ENCODE measurements around the gene WBP11. TPM values are rescaled to one million over a fixed set of nuclear protein-coding genes. Genes with fewer than 3 reads are reported as not detected.
A peak's percentile ranks its signal among the peaks of the same experiment; 100 is the strongest.

Gene WBP11
- 103 TPM for polyA plus RNA-seq (2013, experiment 1 of 4)
- polyA plus RNA-seq (2013, experiment 2 of 4): 84.9 TPM
- polyA plus RNA-seq (2013, experiment 3 of 4): 74.8 TPM
- 80.2 TPM for polyA plus RNA-seq (2013, experiment 4 of 4)

DNA sequence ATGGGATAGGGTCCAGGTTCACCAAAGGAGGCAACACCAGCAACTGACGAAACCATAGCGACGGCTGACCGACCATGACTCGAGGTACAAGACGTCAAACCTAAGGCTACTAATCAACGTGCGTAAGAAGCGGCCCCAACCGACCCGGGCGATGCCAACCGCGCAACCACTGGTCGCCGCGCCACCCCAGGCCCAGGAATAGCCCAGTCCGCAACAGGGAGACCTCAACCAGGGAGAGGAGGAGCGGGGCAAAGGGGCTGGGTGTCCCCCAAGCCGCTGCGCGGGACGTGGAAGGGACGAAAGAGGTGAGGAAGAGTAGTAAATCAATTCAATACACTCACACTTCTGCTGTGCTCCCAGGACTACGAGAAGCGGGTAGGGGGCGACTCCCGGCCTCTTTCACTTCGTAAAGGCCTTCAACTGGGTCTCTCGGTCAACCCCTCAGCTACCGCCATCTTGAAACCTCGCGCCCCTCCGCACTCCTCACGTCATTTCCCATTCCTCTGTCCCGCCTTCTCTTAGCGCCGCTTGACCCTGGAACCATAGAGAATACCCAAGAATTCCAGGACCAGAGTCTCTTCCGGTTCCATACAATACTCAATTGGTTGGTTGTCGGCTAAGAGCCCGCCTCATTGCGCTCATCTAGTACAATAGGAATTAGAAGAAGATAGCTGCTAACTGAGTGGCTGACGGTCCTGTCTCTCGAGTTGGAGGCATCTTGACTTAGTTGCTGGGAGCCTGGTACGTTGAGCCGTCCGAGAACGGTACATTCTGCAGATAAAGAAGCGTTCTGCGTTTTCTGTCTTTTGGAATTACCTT, at the start of gene WBP11, which contains the start of gene C12orf60:
Gene WBP11 (minus strand): TSS at position 468 of the 819 bp plus-strand sequence. CDS start 2,095 bp downstream, outside the sequence.
Gene C12orf60 (plus strand): TSS at position 660 of the 819 bp plus-strand sequence. CDS start 19,266 bp downstream, outside the sequence.
- 0 to 1% methylated on average over 45 to 50 of the region's 50 CpGs for WGBS, 2 experiments
- no peaks in the 10 kb centered on the region for H3K27me3 ChIP-seq (ENCODE audit: control insufficient read depth, insufficient read depth, low read length, poor library complexity, severe bottlenecking)
- H3K36me3 ChIP-seq (ENCODE audit: control insufficient read depth, insufficient read depth, low read length): peaks cover 3% of the 10 kb centered on the region
- H3K4me3 ChIP-seq (ENCODE audit: insufficient read depth, low read depth, low read length): peak within 1 kb of the TSS; percentile 94
- H3K4me1 ChIP-seq (ENCODE audit: control insufficient read depth, insufficient read depth, low read length): peaks cover 6% of the 10 kb centered on the region
- peak within 1 kb of the TSS; percentile 86 for H3K27ac ChIP-seq (ENCODE audit: insufficient read depth, low read depth, low read length, poor library complexity, severe bottlenecking)
- H3K9me3 ChIP-seq (ENCODE audit: control insufficient read depth, low read length): no peaks in the 10 kb centered on the region

GRCh38 chr12:14852880-14853279, 49.6 kb upstream of the WBP11 start:
- Histone ChIP-seq H3K9me3 (ENCODE audit: control insufficient read depth, low read length) (no peaks in the 10 kb centered on the region), H3K36me3 (ENCODE audit: control insufficient read depth, insufficient read depth, low read length) (no peaks in the 10 kb centered on the region), H3K27me3 (ENCODE audit: control insufficient read depth, insufficient read depth, low read length, poor library complexity, severe bottlenecking) (no peaks in the 10 kb centered on the region), H3K4me1 (ENCODE audit: control insufficient read depth, insufficient read depth, low read length) (no peaks in the 10 kb centered on the region), H3K27ac (ENCODE audit: insufficient read depth, low read depth, low read length, poor library complexity, severe bottlenecking) (no peak overlapping the region), H3K4me3 (ENCODE audit: insufficient read depth, low read depth, low read length) (no peak overlapping the region)

- Histone ChIP-seq H3K27me3 (ENCODE audit: control insufficient read depth, insufficient read depth, low read length, poor library complexity, severe bottlenecking) (no peaks in the 10 kb centered on the region), H3K36me3 (ENCODE audit: control insufficient read depth, insufficient read depth, low read length) (no peaks in the 10 kb centered on the region), H3K4me1 (ENCODE audit: control insufficient read depth, insufficient read depth, low read length) (no peaks in the 10 kb centered on the region), H3K4me3 (ENCODE audit: insufficient read depth, low read depth, low read length) (no peak overlapping the region), H3K27ac (ENCODE audit: insufficient read depth, low read depth, low read length, poor library complexity, severe bottlenecking) (no peak overlapping the region), H3K9me3 (ENCODE audit: control insufficient read depth, low read length) (no peaks in the 10 kb centered on the region)
- 85 to 91% methylated on average over 1 of the region's 1 CpG for WGBS, 2 experiments
These were observed 47.8 kb upstream of the WBP11 start for GRCh38 chr12:14850929-14851663.

- Histone ChIP-seq H3K9me3 (ENCODE audit: control insufficient read depth, low read length) (no peaks in the 10 kb centered on the region), H3K36me3 (ENCODE audit: control insufficient read depth, insufficient read depth, low read length) (no peaks in the 10 kb centered on the region), H3K27me3 (ENCODE audit: control insufficient read depth, insufficient read depth, low read length, poor library complexity, severe bottlenecking) (no peaks in the 10 kb centered on the region), H3K27ac (ENCODE audit: insufficient read depth, low read depth, low read length, poor library complexity, severe bottlenecking) (no peak overlapping the region), H3K4me1 (ENCODE audit: control insufficient read depth, insufficient read depth, low read length) (no peaks in the 10 kb centered on the region), H3K4me3 (ENCODE audit: insufficient read depth, low read depth, low read length) (no peak overlapping the region)
- WGBS, 2 experiments: 86 to 92% methylated on average over 2 of the region's 2 CpGs
These were observed 46.4 kb upstream of the WBP11 start for GRCh38 chr12:14849661-14850060.

DNA sequence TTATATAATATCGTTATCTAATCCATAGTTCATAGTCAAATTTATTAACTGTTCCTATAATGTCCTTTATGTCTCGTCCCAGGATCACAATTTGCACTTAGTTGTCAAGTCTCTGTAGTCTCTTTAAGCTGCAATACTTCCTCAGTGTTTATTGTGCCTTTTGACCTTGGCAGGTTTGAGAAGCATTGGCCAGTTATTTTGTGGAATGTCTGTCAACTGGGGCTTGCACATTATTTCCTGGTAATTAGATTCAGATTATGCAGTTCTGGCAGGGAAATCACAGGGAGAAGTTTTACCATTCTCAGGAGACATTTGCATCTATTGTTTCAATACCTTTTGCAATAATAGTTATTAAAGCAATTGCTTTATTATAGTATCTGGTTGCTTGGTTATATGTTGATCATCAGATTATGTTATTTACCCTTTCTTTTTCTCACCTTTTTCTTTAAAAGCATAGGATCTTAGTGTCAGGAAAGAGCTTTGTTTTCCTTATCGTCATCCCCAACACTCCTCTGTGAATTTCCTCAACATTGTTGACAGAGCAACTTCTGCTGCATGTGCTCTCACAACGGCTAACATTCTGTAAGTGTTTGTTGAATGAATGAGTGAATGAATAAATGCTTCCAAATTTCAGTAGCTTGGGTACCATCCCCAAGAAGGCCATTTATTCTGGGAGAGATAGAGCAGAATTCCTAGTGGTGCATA, 43.8 kb upstream of the WBP11 start:
- Histone ChIP-seq H3K9me3 (ENCODE audit: control insufficient read depth, low read length) (no peaks in the 10 kb centered on the region), H3K36me3 (ENCODE audit: control insufficient read depth, insufficient read depth, low read length) (no peaks in the 10 kb centered on the region), H3K4me3 (ENCODE audit: insufficient read depth, low read depth, low read length) (no peak overlapping the region), H3K27me3 (ENCODE audit: control insufficient read depth, insufficient read depth, low read length, poor library complexity, severe bottlenecking) (no peaks in the 10 kb centered on the region), H3K27ac (ENCODE audit: insufficient read depth, low read depth, low read length, poor library complexity, severe bottlenecking) (no peak overlapping the region), H3K4me1 (ENCODE audit: control insufficient read depth, insufficient read depth, low read length) (no peaks in the 10 kb centered on the region)
- 95 to 97% methylated on average over 4 of the region's 4 CpGs for WGBS, 2 experiments

- Histone ChIP-seq H3K27me3 (ENCODE audit: control insufficient read depth, insufficient read depth, low read length, poor library complexity, severe bottlenecking) (no peaks in the 10 kb centered on the region), H3K36me3 (ENCODE audit: control insufficient read depth, insufficient read depth, low read length) (no peaks in the 10 kb centered on the region), H3K9me3 (ENCODE audit: control insufficient read depth, low read length) (no peaks in the 10 kb centered on the region), H3K4me3 (ENCODE audit: insufficient read depth, low read depth, low read length) (no peak overlapping the region), H3K4me1 (ENCODE audit: control insufficient read depth, insufficient read depth, low read length) (no peaks in the 10 kb centered on the region), H3K27ac (ENCODE audit: insufficient read depth, low read depth, low read length, poor library complexity, severe bottlenecking) (no peak overlapping the region)
- 88 to 97% methylated on average over 2 to 3 of the region's 3 CpGs for WGBS, 2 experiments
These were observed 42.8 kb upstream of the WBP11 start for GRCh38 chr12:14846042-14846587.

DNA sequence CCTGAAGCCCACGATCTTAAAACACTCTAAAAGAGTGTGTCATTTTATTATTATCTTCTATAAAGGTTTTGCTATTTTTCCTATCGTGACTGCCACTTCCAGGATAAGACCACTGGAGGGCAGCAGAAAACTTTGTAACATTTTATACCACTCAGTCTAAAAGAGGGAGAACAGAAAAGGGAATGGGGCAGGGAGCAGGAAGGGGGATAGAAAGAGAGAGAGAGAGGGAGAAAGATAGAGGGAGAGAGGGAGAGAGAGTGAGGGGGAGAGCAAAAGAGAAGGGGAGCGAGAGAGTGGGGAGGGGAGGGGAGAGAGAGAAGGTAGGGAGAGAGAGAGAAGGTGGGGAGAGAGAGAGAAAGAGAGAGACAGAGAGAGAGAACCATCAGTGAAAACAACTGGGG, 42.1 kb upstream of the WBP11 start:
- Histone ChIP-seq H3K4me1 (ENCODE audit: control insufficient read depth, insufficient read depth, low read length) (no peaks in the 10 kb centered on the region), H3K9me3 (ENCODE audit: control insufficient read depth, low read length) (no peaks in the 10 kb centered on the region), H3K27ac (ENCODE audit: insufficient read depth, low read depth, low read length, poor library complexity, severe bottlenecking) (no peak overlapping the region), H3K4me3 (ENCODE audit: insufficient read depth, low read depth, low read length) (no peak overlapping the region), H3K36me3 (ENCODE audit: control insufficient read depth, insufficient read depth, low read length) (no peaks in the 10 kb centered on the region), H3K27me3 (ENCODE audit: control insufficient read depth, insufficient read depth, low read length, poor library complexity, severe bottlenecking) (no peaks in the 10 kb centered on the region)
- 3 to 8% methylated on average over 1 of the region's 3 CpGs for WGBS, 2 experiments

- H3K27ac ChIP-seq (ENCODE audit: insufficient read depth, low read depth, low read length, poor library complexity, severe bottlenecking): no peak overlapping the region
- no peaks in the 10 kb centered on the region for H3K27me3 ChIP-seq (ENCODE audit: control insufficient read depth, insufficient read depth, low read length, poor library complexity, severe bottlenecking)
- no peak overlapping the region for H3K4me3 ChIP-seq (ENCODE audit: insufficient read depth, low read depth, low read length)
- no peaks in the 10 kb centered on the region for H3K9me3 ChIP-seq (ENCODE audit: control insufficient read depth, low read length)
- no peaks in the 10 kb centered on the region for H3K36me3 ChIP-seq (ENCODE audit: control insufficient read depth, insufficient read depth, low read length)
- no peaks in the 10 kb centered on the region for H3K4me1 ChIP-seq (ENCODE audit: control insufficient read depth, insufficient read depth, low read length)
These were observed 41.1 kb upstream of the WBP11 start for GRCh38 chr12:14844401-14844800.

GRCh38 chr12:14843425-14843887, 40.2 kb upstream of the WBP11 start, which contains the start of gene ART4:
TSS of gene ART4 (minus strand) at chr12:14843526. CDS start at chr12:14843113, 413 bp downstream.
- H3K4me1 ChIP-seq (ENCODE audit: control insufficient read depth, insufficient read depth, low read length): no peaks in the 10 kb centered on the region
- H3K36me3 ChIP-seq (ENCODE audit: control insufficient read depth, insufficient read depth, low read length): no peaks in the 10 kb centered on the region
- no peaks in the 10 kb centered on the region for H3K27me3 ChIP-seq (ENCODE audit: control insufficient read depth, insufficient read depth, low read length, poor library complexity, severe bottlenecking)
- WGBS, 2 experiments: 89 to 92% methylated on average over 10 of the region's 10 CpGs
- H3K4me3 ChIP-seq (ENCODE audit: insufficient read depth, low read depth, low read length): no peak within 1 kb of the TSS
- no peak within 1 kb of the TSS for H3K27ac ChIP-seq (ENCODE audit: insufficient read depth, low read depth, low read length, poor library complexity, severe bottlenecking)
- H3K9me3 ChIP-seq (ENCODE audit: control insufficient read depth, low read length): no peaks in the 10 kb centered on the region

Data from ectodermal cell (in vitro differentiated cells).